C4-2B (cell line): Measurements from ENCODE around the gene RAC3.

Experiments
- H3K27ac ChIP-seq: fragments of 450-650 bp; 2 replicates; pipeline ENCODE4 v1.5.1; 2017
- ZFX ChIP-seq: fragments of 450-650 bp; IDR thresholded peaks from 2 replicates; pipeline ENCODE4 v1.6.1; 2017
- TF ChIP-seq, protein P1 (sequence below): fragments of 450-650 bp; conservative IDR thresholded peaks from 2 replicates; pipeline ENCODE4 v1.5.1; 2017; ENCODE audit warnings: mild to moderate bottlenecking

RAC3 gene

DNA sequence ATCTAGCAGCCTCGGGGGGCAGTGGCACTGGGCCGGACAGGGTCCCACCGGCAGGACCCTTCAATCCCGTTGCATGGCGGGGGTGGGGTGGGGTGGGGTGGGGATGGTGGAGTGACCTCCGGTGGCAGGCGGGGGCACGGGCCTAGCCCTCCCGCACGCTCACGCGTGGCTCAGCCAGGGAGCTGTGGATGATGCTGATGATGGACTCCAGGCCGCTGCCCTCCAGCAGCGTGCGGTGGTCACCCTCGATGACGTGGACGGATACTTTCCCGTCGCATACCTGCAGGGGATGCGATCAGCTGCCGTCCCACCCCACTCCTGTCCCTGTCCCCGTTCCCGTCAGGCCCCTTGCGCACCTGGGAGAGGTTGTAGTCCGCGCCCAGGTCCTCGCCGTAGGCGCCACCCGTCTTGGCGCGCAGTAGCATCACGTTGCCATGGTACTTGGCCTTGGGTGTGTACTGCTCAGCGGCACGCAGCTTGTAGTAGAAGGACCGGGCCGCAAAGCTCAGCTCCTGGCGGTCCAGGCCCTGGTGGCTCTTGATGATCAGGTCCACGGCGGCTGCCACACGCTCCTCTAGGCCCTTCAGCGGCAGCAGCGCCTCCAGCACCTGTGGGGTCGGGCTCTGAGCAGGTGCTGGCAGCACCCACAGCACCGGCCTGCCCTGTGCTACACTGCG lies 47.7 kb downstream of the RAC3 start:
- no peak for TF ChIP-seq ZFX
- TF ChIP-seq, protein P1, sequence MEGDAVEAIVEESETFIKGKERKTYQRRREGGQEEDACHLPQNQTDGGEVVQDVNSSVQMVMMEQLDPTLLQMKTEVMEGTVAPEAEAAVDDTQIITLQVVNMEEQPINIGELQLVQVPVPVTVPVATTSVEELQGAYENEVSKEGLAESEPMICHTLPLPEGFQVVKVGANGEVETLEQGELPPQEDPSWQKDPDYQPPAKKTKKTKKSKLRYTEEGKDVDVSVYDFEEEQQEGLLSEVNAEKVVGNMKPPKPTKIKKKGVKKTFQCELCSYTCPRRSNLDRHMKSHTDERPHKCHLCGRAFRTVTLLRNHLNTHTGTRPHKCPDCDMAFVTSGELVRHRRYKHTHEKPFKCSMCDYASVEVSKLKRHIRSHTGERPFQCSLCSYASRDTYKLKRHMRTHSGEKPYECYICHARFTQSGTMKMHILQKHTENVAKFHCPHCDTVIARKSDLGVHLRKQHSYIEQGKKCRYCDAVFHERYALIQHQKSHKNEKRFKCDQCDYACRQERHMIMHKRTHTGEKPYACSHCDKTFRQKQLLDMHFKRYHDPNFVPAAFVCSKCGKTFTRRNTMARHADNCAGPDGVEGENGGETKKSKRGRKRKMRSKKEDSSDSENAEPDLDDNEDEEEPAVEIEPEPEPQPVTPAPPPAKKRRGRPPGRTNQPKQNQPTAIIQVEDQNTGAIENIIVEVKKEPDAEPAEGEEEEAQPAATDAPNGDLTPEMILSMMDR: no peak
- no peak overlapping the region for H3K27ac ChIP-seq

DNA sequence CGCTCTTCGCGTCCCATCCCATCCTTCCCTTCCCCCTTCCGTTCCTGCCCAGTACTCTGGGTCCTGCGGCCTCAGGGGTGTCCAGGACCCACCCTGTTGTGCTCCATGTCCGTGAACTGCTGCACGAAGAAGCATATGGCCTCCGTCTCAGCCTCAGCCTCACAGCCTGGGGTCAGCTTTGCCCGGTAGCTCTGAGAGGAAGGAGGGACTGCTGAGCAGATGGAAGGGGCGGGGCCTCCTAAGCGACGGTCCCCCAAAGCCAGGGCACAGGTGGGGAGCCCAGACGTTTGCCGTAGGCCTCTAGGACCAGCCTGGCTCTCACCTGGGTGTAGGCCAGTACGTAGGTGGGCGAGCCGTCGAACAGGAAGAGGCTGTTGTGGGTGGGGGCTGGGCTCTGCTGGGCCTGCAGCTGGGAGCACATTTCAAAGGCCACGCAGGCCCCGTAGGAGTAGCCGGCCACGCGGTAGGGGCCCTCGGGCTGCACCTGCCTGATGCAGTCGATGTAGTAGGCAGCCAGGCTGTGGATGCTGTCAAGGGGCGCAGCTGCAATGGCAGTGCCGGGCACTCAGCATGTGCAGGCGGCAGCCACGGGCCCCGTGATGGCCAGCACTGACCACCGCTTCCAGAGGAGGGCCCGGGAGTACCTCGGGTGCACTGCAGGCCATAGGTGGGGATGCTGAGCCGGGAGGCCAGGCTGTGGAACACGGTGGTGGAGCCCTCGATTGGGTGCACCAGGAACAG lies 48.7 kb downstream of the RAC3 start:
- TF ChIP-seq, protein P1: no peak
- no peak for TF ChIP-seq ZFX
- H3K27ac ChIP-seq: no peak overlapping the region

DNA sequence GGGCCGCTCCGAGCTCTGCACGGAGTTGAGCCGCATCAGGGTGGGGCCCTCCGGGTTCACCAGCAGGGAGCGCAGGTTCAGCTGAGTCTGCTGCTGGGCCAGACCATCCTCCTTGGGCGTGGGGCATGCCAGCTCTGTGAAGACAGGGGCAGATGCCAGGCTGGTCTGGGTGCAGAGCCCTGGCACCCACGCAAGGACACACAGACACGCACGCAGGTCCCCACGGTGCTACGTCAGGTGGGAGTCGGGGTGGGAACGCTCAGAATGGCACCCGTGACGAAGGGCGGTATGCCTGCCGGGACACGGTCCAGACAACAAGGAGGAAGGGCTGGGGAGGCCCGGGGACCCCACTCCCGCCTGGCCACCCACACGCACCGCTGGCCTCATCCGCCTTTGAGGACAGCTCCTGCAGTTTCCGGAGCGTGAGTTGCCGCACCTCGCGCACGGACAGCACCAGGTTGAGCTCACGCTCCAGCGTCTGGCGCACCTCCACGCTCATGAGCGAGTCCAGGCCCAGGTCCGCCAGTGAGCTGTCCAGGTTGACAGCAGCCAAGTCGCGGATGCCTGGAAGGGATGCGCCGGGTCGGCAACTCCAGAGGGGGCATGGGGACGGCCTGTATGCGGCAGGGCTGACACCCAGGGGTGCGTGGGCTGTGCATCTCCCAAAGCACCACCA lies 49.4 kb downstream of the RAC3 start:
- TF ChIP-seq ZFX: no peak
- TF ChIP-seq, protein P1: no peak
- H3K27ac ChIP-seq: no peak overlapping the region

DNA sequence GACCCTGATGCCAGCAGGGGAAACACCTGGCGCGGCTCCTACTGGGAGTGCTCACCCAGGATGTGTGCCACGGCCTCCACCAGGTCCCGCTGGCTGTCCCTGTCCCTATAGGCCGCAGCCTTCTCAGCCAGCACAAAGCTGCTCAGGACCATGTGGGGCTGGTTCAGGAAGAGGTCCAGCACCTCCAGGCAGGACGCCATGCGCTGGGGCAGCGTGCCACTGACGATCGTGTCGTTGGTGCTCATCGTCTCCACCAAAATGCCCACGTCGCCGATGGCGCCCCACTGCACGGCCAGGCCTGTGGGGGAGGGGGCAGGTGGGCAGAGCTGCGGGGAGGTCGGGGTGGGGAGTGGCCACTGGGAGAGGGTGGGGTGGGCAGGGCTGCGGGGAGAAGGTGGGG lies 50.1 kb downstream of the RAC3 start:
- no peak overlapping the region for H3K27ac ChIP-seq
- TF ChIP-seq, protein P1: no peak
- TF ChIP-seq ZFX: no peak

DNA sequence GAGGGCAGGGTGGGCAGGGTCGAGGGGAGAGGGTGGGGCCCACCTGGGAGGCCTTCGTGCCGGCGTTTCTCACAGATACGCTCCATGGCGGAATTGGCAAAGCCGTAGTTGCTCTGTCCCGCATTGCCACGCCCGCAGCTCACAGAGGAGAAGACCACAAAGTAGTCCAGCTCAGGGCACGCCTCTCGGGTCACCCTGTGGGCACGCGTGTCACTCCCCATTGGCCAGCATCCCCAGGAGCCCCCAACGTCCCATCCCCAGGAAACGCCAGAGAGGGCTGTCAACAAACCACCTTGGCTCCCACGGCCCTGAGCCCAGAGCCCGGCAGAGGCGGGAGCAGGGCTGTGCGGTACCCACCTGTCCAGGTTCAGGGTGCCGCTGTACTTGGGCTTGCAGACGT lies 50.5 kb downstream of the RAC3 start:
- TF ChIP-seq, protein P1: no peak
- no peak for TF ChIP-seq ZFX
- H3K27ac ChIP-seq: no peak overlapping the region

DNA sequence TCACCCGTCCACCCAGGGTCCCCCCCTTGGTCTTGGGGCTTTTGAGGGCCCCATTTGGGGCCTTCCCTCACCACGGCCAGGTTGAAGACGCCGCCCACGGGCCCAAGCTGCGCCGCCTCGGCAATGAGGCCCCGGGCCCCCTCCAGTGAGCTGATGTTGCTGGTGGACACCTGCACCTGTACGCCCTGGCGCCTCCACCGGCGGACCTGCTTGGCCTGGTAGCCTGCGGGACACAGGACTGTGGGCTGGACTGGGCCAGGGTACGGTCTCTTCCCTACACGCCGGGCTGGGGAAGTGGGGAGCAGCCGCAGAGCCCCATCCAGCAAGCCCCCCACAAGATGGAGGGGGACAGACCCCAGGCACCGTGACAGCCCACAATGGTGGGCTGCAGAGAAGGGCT lies 51.0 kb downstream of the RAC3 start:
- TF ChIP-seq, protein P1: no peak
- no peak for TF ChIP-seq ZFX
- no peak overlapping the region for H3K27ac ChIP-seq

DNA sequence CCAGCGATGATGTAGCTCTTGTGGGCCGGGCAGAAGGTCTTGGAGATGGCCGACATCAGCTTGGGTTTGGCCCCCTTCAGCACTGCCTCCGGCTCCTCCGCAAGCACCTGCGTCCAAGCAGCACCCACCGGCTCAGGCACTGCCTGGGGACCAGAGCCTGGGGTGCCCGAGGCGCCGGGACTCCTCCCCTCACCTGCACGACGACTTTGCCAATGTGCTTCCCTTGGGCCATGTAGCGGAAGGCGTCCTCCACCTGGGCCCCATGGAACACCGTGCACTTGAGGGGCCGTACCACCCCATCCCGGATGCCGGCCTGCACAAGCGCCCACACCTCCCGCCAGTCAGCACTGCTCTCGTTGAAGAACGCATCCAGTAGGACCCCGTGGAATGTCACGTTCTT lies 51.5 kb downstream of the RAC3 start:
- TF ChIP-seq, protein P1: no peak
- TF ChIP-seq ZFX: no peak
- no peak overlapping the region for H3K27ac ChIP-seq
